Measurements from ENCODE around the gene ELF1.

The ELF1 gene

GRCh38 chr13:41006978-41007743, 12.0 kb downstream of the ELF1 start:
- no peak for DNase-seq

- DNase-seq = no peak
Observed at GRCh38 chr13:41006306-41006705, 12.8 kb downstream of the ELF1 start.

DNA sequence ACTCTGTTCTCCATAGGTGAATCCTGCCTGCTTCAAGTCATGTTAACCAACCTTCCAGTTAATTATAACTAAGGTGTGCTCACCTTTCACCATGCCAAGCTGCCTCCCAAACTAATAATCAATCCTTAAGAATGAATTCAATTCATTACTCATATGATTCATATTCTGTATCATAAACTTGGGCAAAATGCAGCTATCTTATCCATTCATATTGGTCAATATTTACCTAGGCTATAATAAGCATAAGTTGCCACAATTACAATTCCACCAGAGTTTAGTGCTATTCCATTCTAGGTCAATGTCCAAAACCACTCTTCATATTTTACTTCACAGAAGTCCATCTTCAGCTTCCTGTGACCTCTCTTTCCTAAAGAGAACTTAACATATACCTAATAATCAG, 13.4 kb downstream of the ELF1 start:
- no peak for DNase-seq

DNA sequence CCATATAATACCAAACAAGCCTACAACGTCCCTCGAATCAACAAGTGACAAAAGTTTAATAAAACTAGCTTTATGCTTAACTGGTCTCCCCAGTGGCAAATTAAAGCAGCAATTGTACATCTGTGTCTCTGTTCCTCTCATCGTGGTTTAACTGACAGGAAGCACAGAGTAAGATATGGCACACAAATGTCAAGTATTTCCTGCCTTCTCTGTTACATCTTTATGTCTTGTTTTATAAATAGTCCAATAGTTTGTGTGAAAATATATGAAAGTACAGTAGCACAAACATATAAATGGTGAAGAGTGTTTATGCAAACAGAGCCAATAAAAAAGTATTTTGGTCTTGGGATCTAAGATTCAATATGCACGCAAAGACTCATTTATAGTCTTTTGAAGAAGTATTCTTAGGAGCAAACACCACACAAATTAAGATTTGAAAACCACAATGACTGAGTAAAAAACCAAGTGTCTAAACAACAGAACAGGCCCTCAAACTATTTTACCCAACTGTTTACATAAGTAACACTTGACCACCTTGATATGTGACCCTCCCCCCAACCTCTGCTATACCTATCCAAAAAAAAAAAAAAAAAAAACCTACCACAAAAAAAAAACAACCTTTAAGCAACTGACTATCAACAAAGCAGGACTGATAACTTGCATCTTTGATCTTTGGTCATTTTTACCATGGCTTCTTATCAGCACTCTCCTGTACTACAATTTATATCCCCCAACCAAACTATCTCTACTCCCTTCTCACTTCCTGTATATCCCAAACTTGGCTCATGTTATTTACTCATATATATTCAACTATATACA, 14.0 kb downstream of the ELF1 start:
- no peak for DNase-seq

- no peak for DNase-seq
Observed at GRCh38 chr13:41002606-41003005, 16.5 kb downstream of the ELF1 start.

DNA sequence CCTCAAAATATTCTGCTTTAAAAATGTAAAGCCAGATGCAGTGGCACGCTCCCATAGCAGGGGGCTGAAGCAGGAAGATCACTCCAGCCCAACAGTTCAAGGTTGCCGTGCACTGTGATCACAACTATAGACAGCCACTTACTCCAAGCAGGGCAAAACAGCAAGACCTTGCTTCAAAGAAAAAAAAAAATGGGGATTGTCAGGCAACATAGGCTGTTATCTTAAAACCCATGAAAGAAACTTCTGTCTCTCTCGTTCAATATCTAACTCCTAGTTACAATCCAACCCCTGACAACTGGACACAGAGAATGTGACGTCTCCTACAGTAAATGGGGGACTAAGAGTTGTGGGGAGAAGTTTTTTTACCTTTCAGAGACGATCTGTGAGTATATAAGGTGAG, 17.4 kb downstream of the ELF1 start:
- DNase-seq = no peak

GRCh38 chr13:40999416-40999815, 19.7 kb downstream of the ELF1 start:
- DNase-seq = no peak

- DNase-seq = no peak
Observed at GRCh38 chr13:40996426-40997092, 22.6 kb downstream of the ELF1 start.

- no peak for DNase-seq
Observed at GRCh38 chr13:40995997-40996396, 23.1 kb downstream of the ELF1 start.

DNA sequence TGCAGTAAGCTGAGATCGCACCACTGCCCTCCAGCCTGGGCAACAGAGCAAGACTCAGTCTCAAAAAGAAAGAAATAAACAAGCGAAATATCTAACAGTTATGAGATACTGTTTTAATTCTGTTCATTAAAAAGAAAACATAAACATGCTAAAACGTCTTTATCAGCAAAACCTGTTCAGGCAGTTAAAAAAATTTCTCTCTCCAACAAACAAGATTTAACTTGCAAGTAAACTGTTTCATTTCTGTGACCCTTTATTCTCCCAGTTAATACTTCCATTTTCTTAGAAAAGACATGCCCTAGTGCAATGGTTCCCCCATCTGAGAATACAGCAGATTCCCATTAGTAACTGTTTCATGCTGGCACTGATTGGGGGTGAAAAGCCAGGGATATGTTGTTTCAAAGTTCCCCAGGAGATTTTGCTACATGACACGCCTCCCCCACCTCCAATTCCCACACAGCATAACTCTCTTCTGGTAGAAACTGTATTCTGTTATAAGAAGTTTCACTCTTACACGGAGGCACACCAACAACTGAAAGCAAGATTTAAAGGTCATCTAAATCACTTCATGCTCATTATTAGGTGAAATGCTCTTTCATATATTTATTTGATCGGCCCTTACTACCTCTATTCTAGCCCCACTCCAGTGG, 24.4 kb downstream of the ELF1 start:
- no peak for DNase-seq

GRCh38 chr13:40993987-40994386, 25.1 kb downstream of the ELF1 start:
- DNase-seq = no peak

GRCh38 chr13:40992678-40993518, 26.2 kb downstream of the ELF1 start:
- no peak for DNase-seq

GRCh38 chr13:40987606-40988280, 31.4 kb downstream of the ELF1 start:
- DNase-seq = no peak

DNA sequence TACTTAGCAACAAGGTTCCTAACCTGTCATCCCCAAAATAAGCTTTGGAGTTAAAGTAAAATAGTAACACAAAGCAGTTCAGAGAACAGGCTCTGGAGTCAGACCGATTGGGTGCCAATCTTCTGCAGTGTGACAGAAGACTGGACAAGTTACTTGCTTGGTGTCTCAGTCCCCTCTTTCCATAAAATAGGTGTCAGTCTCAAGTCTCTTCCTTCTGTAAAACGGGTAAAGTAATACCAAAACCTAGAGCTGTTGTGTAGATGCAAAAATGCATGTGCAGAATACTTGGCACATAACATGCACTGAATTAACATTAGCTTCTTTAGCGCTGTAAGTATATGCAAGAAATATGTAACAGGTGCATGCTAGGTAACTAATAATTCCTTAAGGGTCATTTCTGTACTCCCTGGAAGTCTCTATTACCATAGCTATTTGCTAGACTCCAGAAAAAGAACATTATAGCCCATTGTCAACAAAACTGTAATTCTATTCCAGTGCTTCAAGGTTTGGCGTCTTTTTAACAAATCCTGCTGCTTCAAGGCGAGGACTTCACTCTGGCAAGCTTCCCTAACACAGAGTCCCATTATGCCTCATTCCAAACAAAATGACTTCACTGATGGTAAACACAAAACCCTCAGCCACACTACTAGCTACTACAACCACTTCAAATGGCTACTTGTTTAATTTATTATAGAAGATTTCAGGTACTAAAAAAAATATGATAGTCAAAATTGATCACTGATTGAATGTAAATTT, 32.8 kb downstream of the ELF1 start:
- DNase-seq = peak in 1 of 56 donors; percentile 6

GRCh38 chr13:40985381-40986100, 33.6 kb downstream of the ELF1 start:
- no peak for DNase-seq

DNA sequence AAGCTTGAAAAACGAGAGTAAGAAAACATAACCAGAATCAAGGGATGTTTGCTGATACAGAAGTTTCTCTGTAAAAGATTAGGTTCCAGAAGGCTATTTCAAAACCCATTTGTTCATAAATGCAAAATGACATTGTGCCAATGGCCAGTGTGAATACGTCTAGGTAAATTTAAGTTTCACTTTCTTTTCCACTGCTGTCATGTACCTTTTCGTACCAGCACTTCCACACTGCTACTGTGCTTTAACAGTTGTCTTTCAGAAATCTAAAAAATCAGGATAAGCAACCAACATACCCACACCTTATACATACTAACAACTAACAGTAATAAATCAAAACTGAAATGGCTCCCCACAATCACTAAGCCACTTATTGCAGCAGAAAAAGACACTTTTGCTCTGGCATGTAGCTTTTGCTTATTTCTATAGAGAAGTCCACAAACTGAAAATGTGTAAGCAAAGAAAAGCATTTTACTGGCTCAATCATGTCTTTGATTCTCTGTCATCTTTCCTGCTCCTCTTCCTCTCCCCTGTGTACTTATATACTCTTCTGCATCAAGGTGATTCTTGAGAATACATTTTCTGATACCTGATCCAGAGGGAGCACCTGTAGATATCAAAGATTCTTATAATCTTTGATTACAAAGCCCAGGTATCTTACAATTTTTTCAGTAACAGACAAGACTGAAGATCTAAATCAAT, 34.3 kb downstream of the ELF1 start:
- DNase-seq = no peak

DNA sequence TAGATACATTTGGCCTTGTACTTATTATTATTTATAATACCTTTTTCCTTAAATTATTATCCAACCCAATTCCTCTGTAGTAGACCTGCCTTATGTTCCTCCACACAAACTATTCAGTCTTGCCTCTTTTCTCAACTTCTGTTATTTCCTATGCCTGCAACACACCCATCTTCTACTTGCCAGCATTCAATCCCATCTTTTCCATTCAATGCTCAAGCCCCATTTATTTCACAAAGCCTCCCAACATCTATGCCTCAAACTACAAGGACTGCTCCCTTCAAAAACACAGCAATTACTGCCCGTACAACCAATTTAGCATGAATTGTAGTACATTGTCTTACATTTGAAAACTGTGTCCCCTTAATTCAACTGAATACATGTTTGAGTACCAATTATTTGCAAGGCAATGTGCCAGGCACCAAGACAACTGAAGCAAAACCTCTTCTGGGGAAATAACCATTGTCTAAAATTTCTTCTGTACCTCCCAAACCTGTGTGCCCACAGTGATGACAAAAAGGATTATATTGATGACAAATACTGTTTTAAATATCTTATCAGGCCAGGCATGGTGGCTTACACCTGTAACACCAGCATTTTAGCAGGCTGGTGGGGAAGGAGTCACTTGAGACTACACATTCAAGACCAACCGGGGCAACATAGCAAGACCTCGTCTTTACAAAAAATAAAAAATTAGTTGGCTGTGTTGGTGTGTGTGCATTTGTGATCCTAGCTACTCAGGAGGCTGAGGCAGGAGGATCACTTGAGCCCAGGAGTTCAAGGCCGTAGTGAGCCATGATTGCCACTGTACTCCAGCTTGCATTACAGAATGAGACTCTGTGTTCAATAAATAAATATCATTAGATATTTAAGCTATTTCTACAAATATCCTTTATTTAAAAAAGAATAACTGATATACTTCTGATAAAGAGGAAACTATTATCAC, 35.1 kb downstream of the ELF1 start:
- DNase-seq = no peak
